NT2/D1 (cell line): ENCODE measurements around the gene ZFX.

Source experiments
- SUZ12 ChIP-seq: IDR thresholded peaks from 2 replicates; pipeline ENCODE4 v1.6.1; 2011; ENCODE audit not compliant: insufficient read length, insufficient read depth; ENCODE audit errors: extremely low read depth
- YY1 ChIP-seq: IDR thresholded peaks from 2 replicates; pipeline ENCODE4 v1.6.1; 2011; ENCODE audit not compliant: insufficient read length, insufficient read depth

- TF ChIP-seq YY1 (no peak), SUZ12 (no peak)
These were observed 76.6 kb downstream of the ZFX start for GRCh38 chrX:24226176-24226575.
